Epithelial cell of esophagus (primary cell): ENCODE measurements around the gene SEMA6B.

ENCODE experiments used
- DNase-seq: peaks from one replicate; pipeline ENCODE4 v3.0.0; 2010; ENCODE audit warnings: low read depth
- H3K4me3 ChIP-seq: 2 replicates; pipeline ENCODE4 v1.5.1; 2011; ENCODE audit warnings: mild to moderate bottlenecking, low read length, control low read depth
- TF ChIP-seq, protein P1 (sequence below): IDR thresholded peaks from 2 replicates; pipeline ENCODE4 v1.5.1; 2011; ENCODE audit warnings: low read depth, mild to moderate bottlenecking, low read length, control low read depth, inconsistent platforms; ENCODE audit not compliant: insufficient read depth; ENCODE audit errors: missing control alignments

Gene SEMA6B

DNA sequence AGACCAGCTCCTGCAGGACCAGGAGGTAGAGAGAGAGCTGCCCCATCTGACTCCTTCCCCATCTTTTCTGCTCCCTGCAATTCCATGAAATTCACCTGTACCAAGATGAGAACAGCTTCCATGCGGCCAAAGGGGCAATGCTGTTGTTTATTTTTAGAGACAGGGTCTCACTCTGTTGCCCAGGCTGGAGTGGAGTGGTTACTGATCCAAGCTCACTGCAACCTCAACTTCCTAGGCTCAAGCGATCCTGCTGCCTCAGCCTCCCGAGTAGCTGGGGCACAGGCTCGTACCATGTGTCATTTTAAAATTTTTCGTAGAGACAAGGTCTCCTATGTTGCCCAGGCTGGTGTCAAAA lies 37.6 kb downstream of the SEMA6B start:
- no peak for DNase-seq
- TF ChIP-seq, protein P1, sequence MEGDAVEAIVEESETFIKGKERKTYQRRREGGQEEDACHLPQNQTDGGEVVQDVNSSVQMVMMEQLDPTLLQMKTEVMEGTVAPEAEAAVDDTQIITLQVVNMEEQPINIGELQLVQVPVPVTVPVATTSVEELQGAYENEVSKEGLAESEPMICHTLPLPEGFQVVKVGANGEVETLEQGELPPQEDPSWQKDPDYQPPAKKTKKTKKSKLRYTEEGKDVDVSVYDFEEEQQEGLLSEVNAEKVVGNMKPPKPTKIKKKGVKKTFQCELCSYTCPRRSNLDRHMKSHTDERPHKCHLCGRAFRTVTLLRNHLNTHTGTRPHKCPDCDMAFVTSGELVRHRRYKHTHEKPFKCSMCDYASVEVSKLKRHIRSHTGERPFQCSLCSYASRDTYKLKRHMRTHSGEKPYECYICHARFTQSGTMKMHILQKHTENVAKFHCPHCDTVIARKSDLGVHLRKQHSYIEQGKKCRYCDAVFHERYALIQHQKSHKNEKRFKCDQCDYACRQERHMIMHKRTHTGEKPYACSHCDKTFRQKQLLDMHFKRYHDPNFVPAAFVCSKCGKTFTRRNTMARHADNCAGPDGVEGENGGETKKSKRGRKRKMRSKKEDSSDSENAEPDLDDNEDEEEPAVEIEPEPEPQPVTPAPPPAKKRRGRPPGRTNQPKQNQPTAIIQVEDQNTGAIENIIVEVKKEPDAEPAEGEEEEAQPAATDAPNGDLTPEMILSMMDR = no peak
- no peak overlapping the region for H3K4me3 ChIP-seq

DNA sequence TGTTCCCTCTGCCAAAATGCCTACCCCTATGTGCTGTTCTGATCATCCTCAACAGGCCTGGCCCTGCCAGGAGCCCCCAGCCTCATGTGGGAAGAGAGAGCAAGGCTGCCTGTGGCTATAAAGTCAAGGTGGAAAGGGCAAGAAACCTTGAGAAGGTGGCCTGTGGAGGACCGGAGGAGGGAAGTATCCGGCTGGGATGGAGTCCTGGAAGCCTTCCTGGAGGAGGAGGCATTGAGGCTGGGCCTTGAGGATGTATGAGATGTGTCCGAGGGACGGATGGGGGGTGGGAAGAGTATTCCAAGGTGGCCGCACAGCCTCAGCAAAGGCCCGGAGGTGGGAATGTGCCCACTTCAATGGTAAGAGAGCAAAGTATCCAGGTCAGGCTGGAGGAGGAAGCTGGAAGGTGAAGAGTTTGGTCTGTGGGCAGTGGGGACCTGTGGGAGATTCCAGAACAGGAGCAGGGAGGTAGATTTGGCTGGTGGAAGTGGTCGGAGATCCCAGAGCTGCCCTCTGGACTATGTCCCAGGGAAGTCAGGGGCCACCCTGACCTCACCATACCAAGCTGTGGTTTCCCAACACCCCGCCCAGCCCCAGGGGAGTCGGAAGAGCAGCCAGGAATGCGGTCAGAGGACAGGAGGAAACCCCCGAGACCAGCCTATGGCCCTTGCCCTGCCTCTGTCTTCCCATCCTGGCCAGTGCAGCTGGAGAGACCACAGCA lies 38.2 kb downstream of the SEMA6B start:
- no peak overlapping the region for H3K4me3 ChIP-seq
- TF ChIP-seq, protein P1 = no peak
- no peak for DNase-seq

DNA sequence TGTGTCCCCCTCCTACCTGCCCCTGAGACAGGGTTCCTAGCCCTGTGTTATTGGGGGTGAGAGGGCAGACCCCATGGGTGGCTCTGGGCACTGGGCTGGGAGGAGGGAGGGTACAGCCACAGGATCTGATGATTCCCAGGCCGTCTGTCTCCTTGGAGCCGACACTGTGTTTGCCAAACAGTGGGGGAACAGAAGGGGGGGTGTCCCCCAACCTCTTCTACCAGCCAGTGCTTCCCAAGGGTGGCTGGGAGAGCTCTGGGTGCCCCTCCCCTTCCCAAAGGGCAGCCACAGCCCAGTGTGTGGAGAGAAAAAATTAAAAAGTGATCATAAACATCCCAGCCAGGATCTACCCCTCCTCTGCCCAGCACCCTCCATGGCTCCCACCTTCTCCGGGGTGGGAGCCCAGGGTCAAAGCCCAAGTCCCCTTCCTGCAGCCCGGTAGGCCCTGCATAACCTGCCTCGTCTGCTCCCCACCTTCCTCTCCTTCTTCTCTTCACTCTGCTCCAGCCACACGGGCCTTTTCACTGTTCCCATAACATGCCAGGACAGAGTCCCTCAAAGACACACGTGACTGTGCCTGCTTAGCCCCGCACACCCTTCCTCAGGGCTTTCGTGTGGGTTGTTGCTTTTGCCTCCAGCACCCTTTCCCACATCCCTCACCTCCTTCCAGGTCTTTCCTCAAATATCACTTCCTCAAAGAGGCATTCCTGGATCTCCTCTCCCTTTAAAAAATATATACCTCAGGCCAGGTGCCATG lies 39.8 kb downstream of the SEMA6B start:
- TF ChIP-seq, protein P1 = no peak
- H3K4me3 ChIP-seq = peak overlapping the region; percentile 25

DNA sequence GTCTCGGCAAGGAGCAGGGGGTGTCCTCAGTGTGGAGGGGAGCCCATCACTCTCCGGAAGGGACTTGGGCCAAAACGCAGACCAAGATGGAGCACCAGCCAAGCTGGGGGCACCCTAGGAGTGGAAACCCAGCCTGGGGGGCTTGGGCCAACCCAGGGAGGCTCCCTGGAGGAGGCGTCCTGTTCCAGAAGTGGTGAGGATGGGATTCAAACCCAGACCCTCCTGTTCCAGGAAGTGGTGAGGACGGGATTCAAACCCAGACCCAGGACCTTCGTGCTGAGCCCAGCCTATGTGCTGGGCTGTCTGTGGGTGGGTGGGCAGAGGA lies 40.4 kb downstream of the SEMA6B start:
- no peak overlapping the region for H3K4me3 ChIP-seq
- TF ChIP-seq, protein P1 = no peak
- no peak for DNase-seq

More for the DNA sequence above, 39.8 kb downstream of the SEMA6B start:
- peak; percentile 57 for DNase-seq

DNA sequence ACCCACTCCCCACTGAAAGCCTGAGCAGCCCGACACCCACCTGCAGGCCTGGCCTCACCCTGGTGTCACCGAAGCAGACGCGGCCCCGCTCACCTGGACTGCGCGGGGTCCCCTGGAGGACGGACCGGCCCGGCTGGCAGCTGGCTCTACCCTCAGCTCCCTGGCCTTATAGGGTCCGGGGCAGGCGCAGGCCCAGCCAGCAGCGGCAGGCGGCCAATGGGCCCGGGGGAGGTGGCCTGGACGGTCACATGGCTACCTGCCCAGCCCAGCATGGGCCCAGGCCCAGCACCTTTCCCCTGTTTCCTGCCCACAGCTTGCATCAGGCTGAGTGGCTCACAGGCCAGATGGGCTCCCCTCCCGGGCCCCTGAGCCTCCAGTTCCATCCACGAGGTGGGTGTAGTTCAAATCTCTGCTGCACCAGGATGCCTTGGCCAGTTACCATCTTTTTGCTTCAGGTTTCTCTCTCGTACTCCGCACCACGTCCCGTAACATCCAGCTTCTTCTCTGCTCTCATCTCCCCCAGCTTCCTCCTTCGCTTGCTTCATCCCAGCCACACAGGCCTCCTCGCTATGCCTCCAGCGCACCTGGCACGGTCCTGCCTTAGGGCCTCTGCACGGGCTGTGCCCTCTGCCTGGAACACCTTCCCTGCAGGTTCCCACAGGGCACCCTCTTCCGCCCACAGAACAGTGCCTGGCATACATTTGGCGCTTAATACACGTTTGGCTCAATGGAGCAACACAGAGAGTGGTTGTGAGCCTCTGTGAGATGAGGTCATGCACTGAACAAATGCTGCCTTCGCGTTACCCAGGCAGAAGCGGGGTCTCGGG lies 40.9 kb downstream of the SEMA6B start, which contains the start of gene PLIN4:
PLIN4 (minus strand) TSS at position 142 of the 827 bp plus-strand sequence. CDS start 214 bp downstream, outside the sequence.
- TF ChIP-seq, protein P1 = no peak
- no peak within 1 kb of the TSS for H3K4me3 ChIP-seq
- no peak for DNase-seq

DNA sequence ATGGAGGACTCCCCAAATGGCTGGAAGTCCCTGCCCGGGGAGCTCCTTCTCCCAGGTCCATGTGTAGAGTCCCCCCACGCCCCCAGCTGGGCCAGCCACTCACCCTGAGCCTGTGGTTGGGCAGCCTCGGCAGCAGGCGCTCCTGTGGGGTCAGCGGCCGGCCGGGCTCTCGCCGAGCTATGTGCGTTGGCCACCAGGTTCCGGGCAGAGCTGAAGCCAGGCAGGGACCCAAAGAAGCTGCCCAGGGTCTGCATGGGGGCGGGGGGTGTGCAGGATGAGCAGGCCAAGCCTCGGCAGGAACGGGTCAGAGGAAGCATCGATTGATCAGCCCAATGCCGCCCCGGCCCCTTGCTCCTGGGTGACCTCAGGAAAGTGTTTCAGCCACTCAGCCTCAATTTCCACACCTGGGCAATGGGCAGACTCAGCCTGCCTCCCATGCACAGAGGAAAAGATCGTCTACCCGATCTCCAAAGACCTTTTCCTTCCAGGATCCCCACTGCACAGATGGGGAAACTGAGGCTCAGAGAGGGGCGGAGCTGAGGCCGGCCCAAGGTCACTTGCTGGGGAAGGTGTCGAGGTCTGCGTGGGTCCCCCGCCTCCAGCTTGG lies 41.9 kb downstream of the SEMA6B start:
- no peak overlapping the region for H3K4me3 ChIP-seq
- TF ChIP-seq, protein P1 = no peak
- DNase-seq = no peak
